ENCODE data around the gene GTSE1.

GTSE1 gene

GRCh38 chr22:46365166-46365624 is 68.5 kb downstream of the GTSE1 start:
- ChIA-PET POLR2A (no interaction called here), CTCF (interaction anchor here (8.6 kb wide), 1 partner anchor 178 kb away, joined by 284 read pairs; the partner anchor contains the start of gene CELSR1)
- TF ChIP-seq, protein P1, sequence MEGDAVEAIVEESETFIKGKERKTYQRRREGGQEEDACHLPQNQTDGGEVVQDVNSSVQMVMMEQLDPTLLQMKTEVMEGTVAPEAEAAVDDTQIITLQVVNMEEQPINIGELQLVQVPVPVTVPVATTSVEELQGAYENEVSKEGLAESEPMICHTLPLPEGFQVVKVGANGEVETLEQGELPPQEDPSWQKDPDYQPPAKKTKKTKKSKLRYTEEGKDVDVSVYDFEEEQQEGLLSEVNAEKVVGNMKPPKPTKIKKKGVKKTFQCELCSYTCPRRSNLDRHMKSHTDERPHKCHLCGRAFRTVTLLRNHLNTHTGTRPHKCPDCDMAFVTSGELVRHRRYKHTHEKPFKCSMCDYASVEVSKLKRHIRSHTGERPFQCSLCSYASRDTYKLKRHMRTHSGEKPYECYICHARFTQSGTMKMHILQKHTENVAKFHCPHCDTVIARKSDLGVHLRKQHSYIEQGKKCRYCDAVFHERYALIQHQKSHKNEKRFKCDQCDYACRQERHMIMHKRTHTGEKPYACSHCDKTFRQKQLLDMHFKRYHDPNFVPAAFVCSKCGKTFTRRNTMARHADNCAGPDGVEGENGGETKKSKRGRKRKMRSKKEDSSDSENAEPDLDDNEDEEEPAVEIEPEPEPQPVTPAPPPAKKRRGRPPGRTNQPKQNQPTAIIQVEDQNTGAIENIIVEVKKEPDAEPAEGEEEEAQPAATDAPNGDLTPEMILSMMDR (IDR thresholded peaks at IDR 0.05; ENCODE audit: insufficient read depth, low read length, missing control alignments) = no peak

DNA sequence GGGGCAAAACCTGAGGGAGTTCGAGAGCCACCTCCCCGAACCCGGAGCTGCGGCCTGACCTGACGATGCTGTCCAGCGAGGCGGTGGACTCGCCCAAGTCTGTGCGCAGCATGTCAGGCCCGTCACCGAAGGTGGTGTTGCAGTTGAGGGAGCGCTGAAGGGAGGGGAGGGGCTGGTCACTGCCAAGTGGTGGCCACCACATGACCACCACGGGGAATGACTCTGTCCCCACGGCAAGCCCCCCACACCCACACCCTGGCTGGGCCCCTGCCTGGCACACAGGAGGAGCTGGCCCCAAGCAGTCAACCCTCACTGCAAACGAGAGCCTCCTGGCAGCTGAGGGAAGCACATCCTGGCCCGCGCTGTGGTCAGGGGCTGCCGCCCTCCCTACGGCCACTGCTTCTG is 69.7 kb downstream of the GTSE1 start:
- POLR2A ChIA-PET = no interaction called here
- DNase-seq (ENCODE audit: low read depth, low spot score) = no peak
- TF ChIP-seq, protein P1 (IDR thresholded peaks at IDR 0.05; ENCODE audit: insufficient read depth, low read length, missing control alignments) = no peak
- H3K4me3 ChIP-seq (ENCODE audit: low read depth, low read length) = no peak overlapping the region
- CTCF ChIA-PET = interaction anchor here (0.8 to 8.6 kb wide), 6 partner anchors 10 to 186 kb away, joined by 3 to 284 read pairs (median 14); partner anchors contain the start of gene CELSR1

More at GRCh38 chr22:46365166-46365624, 68.5 kb downstream of the GTSE1 start:
- no peak overlapping the region for H3K4me3 ChIP-seq (ENCODE audit: low read depth, low read length)
- no peak for DNase-seq (ENCODE audit: low read depth, low spot score)

GRCh38 chr22:46366801-46367706 is 70.4 kb downstream of the GTSE1 start:
- TF ChIP-seq, protein P1 (IDR thresholded peaks at IDR 0.05; ENCODE audit: insufficient read depth, low read length, missing control alignments) = no peak
- DNase-seq (ENCODE audit: low read depth, low spot score) = no peak

DNA sequence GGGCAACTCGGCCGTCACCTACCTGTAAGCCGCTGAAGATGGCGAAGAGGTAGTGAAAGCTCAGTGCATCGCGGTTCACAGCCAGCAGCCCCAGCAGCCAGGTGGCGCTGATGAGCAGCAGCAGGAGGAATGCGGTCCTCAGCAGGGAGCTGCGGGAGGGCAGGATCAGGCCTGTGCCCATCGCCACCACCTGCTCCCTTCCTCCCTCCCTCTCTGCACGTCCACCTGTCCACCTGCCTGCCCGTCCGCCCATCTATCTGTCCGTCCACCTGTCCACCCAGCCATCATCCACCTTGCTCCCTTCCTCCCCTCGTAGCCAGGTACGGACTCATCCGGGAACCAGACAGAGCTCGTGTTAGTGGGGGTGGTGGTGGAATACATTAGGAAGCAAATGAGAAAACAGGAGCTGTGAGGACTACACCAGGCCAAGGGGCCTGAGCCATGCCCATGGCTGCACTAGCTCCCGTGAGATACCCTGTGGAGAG is 71.1 kb downstream of the GTSE1 start:
- TF ChIP-seq, protein P1 (IDR thresholded peaks at IDR 0.05; ENCODE audit: insufficient read depth, low read length, missing control alignments) = peak; percentile 97
- no peak for DNase-seq (ENCODE audit: low read depth, low spot score)
- no peak overlapping the region for H3K4me3 ChIP-seq (ENCODE audit: low read depth, low read length)
- ChIA-PET POLR2A (no interaction called here), CTCF (interaction anchor here (0.5 to 8.6 kb wide), 53 partner anchors 9 to 394 kb away, joined by 3 to 284 read pairs (median 4); partner anchors contain the start of genes CELSR1, TBC1D22A and TRMU)

More at GRCh38 chr22:46366801-46367706, 70.4 kb downstream of the GTSE1 start:
- H3K4me3 ChIP-seq (ENCODE audit: low read depth, low read length) = no peak overlapping the region
- CTCF ChIA-PET = interaction anchor here (0.7 to 8.6 kb wide), 45 partner anchors 8 to 395 kb away, joined by 3 to 284 read pairs (median 5); partner anchors contain the start of genes CELSR1, TBC1D22A and TRMU
- POLR2A ChIA-PET = no interaction called here

- ChIA-PET POLR2A (no interaction called here), CTCF (interaction anchor here (0.7 to 8.6 kb wide), 34 partner anchors 10 to 393 kb away, joined by 3 to 284 read pairs (median 5); partner anchors contain the start of genes CELSR1, TBC1D22A and TRMU)
- no peak for DNase-seq (ENCODE audit: low read depth, low spot score)
- TF ChIP-seq, protein P1 (IDR thresholded peaks at IDR 0.05; ENCODE audit: insufficient read depth, low read length, missing control alignments) = no peak
- H3K4me3 ChIP-seq (ENCODE audit: low read depth, low read length) = no peak overlapping the region
Measured at GRCh38 chr22:46368422-46368821, 71.8 kb downstream of the GTSE1 start.

Measured in AG04449 (cell line).